NCI-H1694 (cell line): ENCODE data around the gene CFAP73.
"Not testable (repeated sequence)": the region's sequence is repeated elsewhere in the genome, so short reads cannot be mapped to it uniquely, and the experiment has no call there.

Source experiments
- DNase-seq: peaks from one replicate; lab custom pipeline; 2025; lab: John Stamatoyannopoulos, UW

Gene CFAP73

GRCh38 chr12:113119980-113120669 is 29.4 kb upstream of the CFAP73 start:
- DNase-seq: no peak

GRCh38 chr12:113120670-113121370 is 28.7 kb upstream of the CFAP73 start:
- DNase-seq: no peak

GRCh38 chr12:113127791-113128199 is 21.7 kb upstream of the CFAP73 start:
- no peak for DNase-seq

- no peak for DNase-seq
Measured at GRCh38 chr12:113128802-113129663, 20.5 kb upstream of the CFAP73 start.

- DNase-seq: no peak
Measured at GRCh38 chr12:113129664-113130456, 19.7 kb upstream of the CFAP73 start.

- DNase-seq: no peak
Measured at GRCh38 chr12:113130457-113131135, 18.9 kb upstream of the CFAP73 start.

GRCh38 chr12:113131556-113131955 is 18.0 kb upstream of the CFAP73 start:
- DNase-seq: no peak

GRCh38 chr12:113133036-113133435 is 16.5 kb upstream of the CFAP73 start:
- no peak for DNase-seq

GRCh38 chr12:113133666-113134065 is 15.9 kb upstream of the CFAP73 start:
- DNase-seq: no peak

- DNase-seq: no peak
Measured at GRCh38 chr12:113134071-113134470, 15.5 kb upstream of the CFAP73 start.

GRCh38 chr12:113134521-113134951 is 15.0 kb upstream of the CFAP73 start:
- DNase-seq: no peak

GRCh38 chr12:113135178-113136127 is 14.1 kb upstream of the CFAP73 start, which contains the start of gene RASAL1:
Gene RASAL1, minus strand, starts transcription at chr12:113135761. Its CDS starts 299 bp downstream, at chr12:113135462.
- DNase-seq: peak; percentile 27

- no peak for DNase-seq
Measured at GRCh38 chr12:113136128-113136989, 13.2 kb upstream of the CFAP73 start.

GRCh38 chr12:113136990-113137511 is 12.5 kb upstream of the CFAP73 start:
- DNase-seq: no peak

- no peak for DNase-seq
Measured at GRCh38 chr12:113137861-113138783, 11.4 kb upstream of the CFAP73 start.

- no peak for DNase-seq
Measured at GRCh38 chr12:113138826-113139225, 10.7 kb upstream of the CFAP73 start.

GRCh38 chr12:113140706-113141105 is 8.8 kb upstream of the CFAP73 start:
- no peak for DNase-seq

GRCh38 chr12:113141716-113142115 is 7.8 kb upstream of the CFAP73 start:
- not testable (repeated sequence) for DNase-seq
